Measurements from ENCODE around the gene USP6.
"Not testable (repeated sequence)": the region's sequence is repeated elsewhere in the genome, so short reads cannot be mapped to it uniquely, and the experiment has no call there.

The USP6 gene

DNA sequence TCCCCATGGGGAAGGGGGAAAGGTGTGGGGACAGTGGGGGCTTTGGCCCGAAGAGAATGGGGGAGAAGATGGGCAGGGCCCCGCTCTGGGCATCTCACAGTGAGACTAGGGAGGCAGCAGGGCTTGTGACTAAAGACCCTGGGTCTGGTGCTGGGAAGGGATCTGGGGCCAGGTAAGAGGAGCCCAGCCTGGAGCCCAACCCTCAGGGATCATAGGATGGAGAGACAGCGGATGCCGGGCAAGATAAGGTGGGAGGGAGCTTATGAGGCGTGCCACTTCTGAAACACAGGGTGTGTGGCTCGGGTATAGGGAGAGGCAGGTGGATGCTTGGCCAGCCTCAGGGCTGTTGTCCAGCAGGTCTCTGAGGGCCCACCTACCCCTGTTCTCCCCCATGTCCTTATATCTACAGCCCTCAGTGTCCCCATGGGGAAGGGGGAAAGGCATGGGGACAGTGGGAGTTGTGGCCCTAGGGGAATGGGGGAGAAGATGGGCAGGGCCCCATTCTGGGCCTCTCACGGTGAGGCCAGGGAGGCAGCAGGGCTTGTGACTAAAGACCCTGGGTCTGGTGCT lies 15.4 kb downstream of the USP6 start:
- DNase-seq: no peak
- TF ChIP-seq, protein P1, sequence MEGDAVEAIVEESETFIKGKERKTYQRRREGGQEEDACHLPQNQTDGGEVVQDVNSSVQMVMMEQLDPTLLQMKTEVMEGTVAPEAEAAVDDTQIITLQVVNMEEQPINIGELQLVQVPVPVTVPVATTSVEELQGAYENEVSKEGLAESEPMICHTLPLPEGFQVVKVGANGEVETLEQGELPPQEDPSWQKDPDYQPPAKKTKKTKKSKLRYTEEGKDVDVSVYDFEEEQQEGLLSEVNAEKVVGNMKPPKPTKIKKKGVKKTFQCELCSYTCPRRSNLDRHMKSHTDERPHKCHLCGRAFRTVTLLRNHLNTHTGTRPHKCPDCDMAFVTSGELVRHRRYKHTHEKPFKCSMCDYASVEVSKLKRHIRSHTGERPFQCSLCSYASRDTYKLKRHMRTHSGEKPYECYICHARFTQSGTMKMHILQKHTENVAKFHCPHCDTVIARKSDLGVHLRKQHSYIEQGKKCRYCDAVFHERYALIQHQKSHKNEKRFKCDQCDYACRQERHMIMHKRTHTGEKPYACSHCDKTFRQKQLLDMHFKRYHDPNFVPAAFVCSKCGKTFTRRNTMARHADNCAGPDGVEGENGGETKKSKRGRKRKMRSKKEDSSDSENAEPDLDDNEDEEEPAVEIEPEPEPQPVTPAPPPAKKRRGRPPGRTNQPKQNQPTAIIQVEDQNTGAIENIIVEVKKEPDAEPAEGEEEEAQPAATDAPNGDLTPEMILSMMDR (IDR thresholded peaks at IDR 0.05; ENCODE audit: low read depth, low read length, missing control alignments): no peak
- no peaks in the 10 kb centered on the region for H3K27me3 ChIP-seq (replicated peaks)
- no peak overlapping the region for H3K27ac ChIP-seq
- H3K36me3 ChIP-seq (replicated peaks): no peaks in the 10 kb centered on the region
- no peak overlapping the region for H3K4me3 ChIP-seq (ENCODE audit: low read depth, low read length)
- in situ Hi-C loops (cut with HindIII; ENCODE audit: low pct_ligation_motif_present, low sequenced_read_pairs): no loop called here

DNA sequence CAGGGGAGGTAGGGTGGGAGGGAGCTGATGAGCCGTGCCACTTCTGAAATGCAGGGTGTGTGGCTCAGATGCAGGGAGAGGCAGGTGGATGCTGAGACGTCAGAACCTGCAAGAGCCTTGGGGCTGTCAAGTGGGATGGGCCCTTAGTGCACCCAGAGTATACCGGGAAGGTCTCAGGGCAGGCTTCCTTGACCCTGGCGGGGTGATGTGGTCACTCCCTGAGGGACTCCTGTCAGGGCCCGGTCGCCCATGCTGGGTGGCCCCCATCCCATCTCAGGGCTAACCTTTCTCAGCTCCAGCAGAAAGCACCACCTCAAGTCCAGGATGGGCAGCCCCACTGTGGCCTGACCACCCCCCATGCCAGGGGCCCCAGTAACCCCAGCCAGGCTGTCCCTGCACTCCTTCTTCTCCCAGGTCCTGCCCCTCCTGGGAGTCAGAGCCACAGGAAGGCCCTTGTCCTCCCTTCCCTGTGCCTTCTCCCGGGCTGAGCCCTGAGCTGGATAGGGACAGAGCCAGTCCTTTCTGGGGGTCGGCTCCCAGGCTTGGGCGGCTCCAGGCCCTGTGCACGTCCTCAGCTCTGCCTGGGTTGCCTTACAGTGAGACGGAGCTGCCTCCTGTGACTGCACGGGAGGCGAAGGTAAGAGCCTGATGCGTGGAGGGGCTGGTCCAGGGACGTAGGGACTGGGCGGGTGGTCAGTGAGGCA lies 16.1 kb downstream of the USP6 start:
- H3K27me3 ChIP-seq (replicated peaks); H3K4me3 ChIP-seq (ENCODE audit: low read depth, low read length); H3K36me3 ChIP-seq (replicated peaks); H3K27ac ChIP-seq; DNase-seq; in situ Hi-C loops (cut with HindIII; ENCODE audit: low pct_ligation_motif_present, low sequenced_read_pairs): not testable (repeated sequence)

DNA sequence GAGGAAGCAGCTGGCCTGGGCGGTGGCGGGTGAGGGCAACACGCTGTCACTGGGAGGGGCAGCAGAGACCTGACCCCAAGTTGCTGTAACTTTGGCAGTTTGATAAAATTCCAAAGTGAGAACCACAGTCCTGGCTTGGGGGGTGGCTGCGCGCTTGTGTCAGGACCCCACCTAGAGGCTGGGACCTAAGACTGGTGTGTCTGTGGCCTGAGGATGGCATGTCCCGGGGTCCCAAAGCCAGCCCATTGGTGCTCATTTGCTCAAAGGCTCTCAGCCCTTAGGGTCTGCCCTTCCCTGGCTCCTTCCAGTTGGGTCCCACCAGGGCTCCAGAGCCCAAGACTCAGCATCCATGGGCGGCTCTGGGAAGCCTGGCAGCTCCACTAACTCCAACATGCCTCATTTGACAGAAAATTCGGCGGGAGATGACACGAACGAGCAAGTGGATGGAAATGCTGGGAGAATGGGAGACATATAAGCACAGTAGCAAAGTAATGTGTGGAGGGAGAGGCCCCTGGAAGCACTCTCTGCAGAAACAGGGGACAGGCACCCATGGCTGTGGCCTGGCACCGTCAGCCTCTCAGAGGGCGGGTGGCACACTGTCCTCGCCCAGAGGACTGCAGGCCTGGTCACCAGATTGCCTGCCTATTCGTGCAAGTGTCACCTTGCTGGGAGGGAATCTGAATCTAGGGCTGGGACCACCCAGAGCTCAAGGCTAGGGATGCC lies 16.8 kb downstream of the USP6 start:
- H3K4me3 ChIP-seq (ENCODE audit: low read depth, low read length); H3K27me3 ChIP-seq (replicated peaks); H3K36me3 ChIP-seq (replicated peaks); H3K27ac ChIP-seq; in situ Hi-C loops (cut with HindIII; ENCODE audit: low pct_ligation_motif_present, low sequenced_read_pairs); DNase-seq: not testable (repeated sequence)

DNA sequence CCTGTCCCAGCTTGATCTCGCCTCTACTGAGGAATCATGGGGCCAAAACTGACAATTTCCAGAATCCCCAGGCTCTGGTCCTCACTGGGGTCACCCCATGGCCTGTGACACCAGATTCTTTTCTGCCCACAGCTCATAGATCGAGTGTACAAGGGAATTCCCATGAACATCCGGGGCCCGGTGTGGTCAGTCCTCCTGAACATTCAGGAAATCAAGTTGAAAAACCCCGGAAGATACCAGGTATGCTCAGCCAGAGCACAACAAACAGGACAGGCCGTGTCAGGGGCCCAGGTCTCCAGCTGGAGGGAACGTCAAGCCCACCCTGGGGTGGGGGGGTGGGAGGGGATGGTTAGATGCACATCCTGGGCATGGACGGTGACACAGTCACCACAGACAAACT lies 17.5 kb downstream of the USP6 start:
- TF ChIP-seq, protein P1 (IDR thresholded peaks at IDR 0.05; ENCODE audit: low read depth, low read length, missing control alignments): no peak
- no peaks in the 10 kb centered on the region for H3K36me3 ChIP-seq (replicated peaks)
- in situ Hi-C loops (cut with HindIII; ENCODE audit: low pct_ligation_motif_present, low sequenced_read_pairs): no loop called here
- no peaks in the 10 kb centered on the region for H3K27me3 ChIP-seq (replicated peaks)
- H3K4me3 ChIP-seq (ENCODE audit: low read depth, low read length): no peak overlapping the region
- DNase-seq: no peak
- H3K27ac ChIP-seq: no peak overlapping the region

DNA sequence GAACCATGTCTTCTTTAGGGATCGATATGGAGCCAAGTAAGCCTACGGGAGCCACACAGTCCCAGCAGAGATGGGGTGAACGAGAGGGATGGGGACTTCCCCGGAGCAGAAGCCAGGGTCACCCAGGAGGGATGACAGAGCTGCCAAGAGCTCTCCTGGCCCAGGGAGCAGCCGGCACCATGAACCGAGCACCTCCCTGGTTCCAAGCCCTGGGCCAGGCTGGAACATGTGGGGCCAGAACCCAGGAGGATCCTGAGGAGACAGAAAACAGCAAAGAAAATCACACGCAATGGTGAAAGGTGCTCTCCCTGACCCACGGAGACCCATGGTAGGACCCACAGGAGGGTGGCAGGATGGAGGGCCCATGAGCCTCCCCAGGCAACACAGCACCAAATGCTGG lies 18.1 kb downstream of the USP6 start:
- H3K4me3 ChIP-seq (ENCODE audit: low read depth, low read length): not testable (repeated sequence)

DNA sequence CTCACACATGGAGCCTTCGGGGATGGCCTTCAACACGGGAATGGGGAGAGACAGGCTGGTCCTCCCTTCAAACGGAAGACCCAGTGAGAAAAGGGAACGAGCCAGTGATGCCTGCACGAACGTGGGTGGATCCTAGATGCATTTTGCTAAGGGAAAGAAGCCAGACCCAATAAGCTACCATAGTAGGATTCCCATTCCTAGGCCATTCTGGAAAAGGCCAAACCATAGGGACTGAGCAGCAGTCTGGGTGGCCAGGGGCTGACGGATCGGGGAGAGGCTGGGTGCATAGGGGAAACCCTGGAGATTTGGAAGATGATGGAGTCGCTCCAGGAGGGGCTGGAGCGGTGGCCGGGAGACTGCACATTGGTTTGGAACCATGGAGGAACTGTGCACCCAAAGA lies 18.7 kb downstream of the USP6 start:
- H3K4me3 ChIP-seq (ENCODE audit: low read depth, low read length); DNase-seq; in situ Hi-C loops (cut with HindIII; ENCODE audit: low pct_ligation_motif_present, low sequenced_read_pairs); H3K36me3 ChIP-seq (replicated peaks); H3K27ac ChIP-seq; H3K27me3 ChIP-seq (replicated peaks): not testable (repeated sequence)

More for the DNA sequence above, 18.1 kb downstream of the USP6 start:
- DNase-seq; H3K27me3 ChIP-seq (replicated peaks); H3K27ac ChIP-seq; in situ Hi-C loops (cut with HindIII; ENCODE audit: low pct_ligation_motif_present, low sequenced_read_pairs); H3K36me3 ChIP-seq (replicated peaks): not testable (repeated sequence)

DNA sequence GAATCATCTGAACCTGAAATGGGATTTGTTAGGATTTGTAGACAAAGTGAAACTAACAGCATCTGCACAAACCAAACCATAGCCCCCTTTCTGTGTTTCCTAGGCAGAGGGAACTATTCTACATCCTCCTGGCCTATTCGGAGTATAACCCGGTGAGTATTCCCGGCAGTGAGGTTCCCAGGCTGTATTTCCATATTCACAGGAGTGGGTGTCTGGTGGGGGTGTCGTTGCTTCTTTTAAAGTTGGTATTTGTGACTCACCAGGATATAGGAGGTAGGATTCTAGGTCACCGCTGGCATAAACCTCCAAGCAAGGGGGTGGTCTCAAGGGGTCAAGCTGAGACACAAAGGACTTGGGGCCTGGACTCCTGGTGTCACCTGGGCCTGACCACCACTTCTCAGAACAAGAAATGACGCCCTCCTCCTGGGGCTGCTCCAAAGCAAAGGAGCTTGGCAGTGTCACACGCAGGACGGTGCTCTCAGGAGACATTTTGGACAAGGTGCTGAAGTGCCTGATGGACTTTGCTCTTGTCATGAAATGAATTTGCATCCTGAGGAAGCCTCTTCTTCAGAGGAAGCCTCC lies 19.4 kb downstream of the USP6 start:
- H3K36me3 ChIP-seq (replicated peaks); H3K4me3 ChIP-seq (ENCODE audit: low read depth, low read length); in situ Hi-C loops (cut with HindIII; ENCODE audit: low pct_ligation_motif_present, low sequenced_read_pairs); H3K27ac ChIP-seq; H3K27me3 ChIP-seq (replicated peaks); DNase-seq: not testable (repeated sequence)

DNA sequence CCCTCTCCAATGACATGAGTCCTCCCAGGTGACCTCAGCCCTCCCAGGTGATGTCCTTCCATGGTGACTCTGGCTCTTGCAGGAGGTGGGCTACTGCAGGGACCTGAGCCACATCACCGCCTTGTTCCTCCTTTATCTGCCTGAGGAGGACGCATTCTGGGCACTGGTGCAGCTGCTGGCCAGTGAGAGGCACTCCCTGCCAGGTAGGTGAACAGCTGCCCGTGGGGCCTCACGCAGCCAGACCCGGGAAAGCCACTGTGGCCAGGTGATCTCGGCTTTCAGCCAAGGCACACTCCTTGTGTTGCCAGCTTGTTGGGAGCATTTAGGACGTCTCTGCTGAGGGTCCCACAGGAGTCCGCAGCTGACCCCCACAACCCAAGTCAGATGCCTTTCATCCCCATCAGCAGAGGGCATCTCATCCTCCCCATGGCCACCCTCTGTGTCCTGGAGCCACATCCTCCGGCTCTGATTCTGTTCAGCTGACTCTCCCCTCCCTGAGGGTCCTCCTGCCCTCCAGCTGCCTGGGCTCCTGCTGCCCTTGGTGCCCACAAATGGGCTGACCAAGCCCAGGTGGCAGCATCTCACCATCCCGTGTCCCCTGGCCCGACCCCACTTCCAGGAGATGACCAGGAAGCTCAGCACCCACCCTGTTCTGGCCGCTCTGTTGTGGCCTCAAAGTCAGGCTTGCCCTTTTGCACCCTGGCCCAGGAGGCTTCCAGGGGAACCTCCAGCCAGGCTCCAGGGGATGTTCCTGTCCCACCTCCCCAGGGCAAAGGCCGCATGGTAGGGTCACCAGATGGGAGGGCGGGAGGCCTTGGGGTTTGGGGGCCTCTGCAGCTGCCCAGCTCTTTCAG lies 20.1 kb downstream of the USP6 start:
- TF ChIP-seq, protein P1 (IDR thresholded peaks at IDR 0.05; ENCODE audit: low read depth, low read length, missing control alignments): no peak
- H3K27me3 ChIP-seq (replicated peaks): no peaks in the 10 kb centered on the region
- no peak for DNase-seq
- in situ Hi-C loops (cut with HindIII; ENCODE audit: low pct_ligation_motif_present, low sequenced_read_pairs): no loop called here
- H3K4me3 ChIP-seq (ENCODE audit: low read depth, low read length): no peak overlapping the region
- H3K36me3 ChIP-seq (replicated peaks): no peaks in the 10 kb centered on the region
- H3K27ac ChIP-seq: no peak overlapping the region

DNA sequence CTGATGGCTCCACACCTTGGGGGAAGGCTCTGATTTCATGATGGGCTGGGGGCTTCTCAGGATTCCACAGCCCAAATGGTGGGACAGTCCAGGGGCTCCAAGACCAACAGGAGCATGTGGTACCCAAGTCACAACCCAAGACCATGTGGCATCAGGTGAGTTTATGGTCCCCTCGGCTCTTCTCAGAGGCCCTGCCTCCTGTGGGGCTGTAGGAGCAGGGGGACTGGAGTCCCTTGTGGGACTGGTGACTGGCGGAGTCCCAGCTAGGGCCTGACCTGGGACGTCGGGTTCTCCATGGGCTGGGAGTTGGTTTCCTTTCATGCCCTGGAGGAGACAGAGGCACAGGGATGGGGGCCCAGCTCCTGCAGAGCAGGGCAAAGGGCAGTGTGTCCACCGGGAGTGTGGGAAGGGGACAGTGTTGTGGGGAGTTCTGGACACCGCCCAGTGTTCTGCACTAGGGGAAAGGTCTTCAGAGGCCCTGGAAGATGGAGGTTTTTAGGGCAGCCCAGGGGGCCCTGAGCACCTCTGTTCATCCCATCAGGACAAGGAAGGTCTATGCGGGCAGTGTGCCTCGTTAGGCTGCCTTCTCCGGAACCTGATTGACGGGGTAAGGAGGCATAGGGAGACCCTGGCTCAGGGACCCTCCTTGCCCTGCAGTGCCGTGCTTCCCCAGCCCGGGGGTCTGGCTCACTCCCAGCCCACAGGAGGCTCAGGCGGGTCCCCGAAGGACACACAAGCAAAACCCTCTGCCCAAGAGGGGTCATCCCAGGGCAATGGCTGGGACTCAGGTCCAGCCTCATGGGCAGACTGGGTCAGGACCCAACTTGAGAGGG lies 21.0 kb downstream of the USP6 start:
- H3K27ac ChIP-seq; H3K36me3 ChIP-seq (replicated peaks); DNase-seq; in situ Hi-C loops (cut with HindIII; ENCODE audit: low pct_ligation_motif_present, low sequenced_read_pairs); H3K27me3 ChIP-seq (replicated peaks); H3K4me3 ChIP-seq (ENCODE audit: low read depth, low read length): not testable (repeated sequence)

Measured in brain microvascular endothelial cell (primary cell).